Measurements from ENCODE around the gene AMIGO3.

GRCh38 chr3:49703443-49703927, 16.0 kb downstream of the AMIGO3 start:
- TF ChIP-seq CTCF (IDR thresholded peaks at IDR 0.05) (peak; percentile 52 to 88 (median 67)), POLR2A (IDR thresholded peaks at IDR 0.05) (no peak)

All from prostate gland (tissue), 2 donors.